NB4 (cell line): ENCODE results near the gene NAT10.

Experiments
- MYC ChIP-seq: IDR thresholded peaks from 2 replicates; pipeline ENCODE4 v1.6.1; 2011; ENCODE audit warnings: low read depth, low read length
- POLR2A ChIP-seq: IDR thresholded peaks from 2 replicates; pipeline ENCODE4 v1.6.1; 2011; ENCODE audit warnings: mild to moderate bottlenecking; ENCODE audit not compliant: insufficient read length; ENCODE audit errors: extremely low read depth
- TF ChIP-seq, protein P1 (sequence below): IDR thresholded peaks from one replicate; pipeline ENCODE4 v1.5.1; 2012; ENCODE audit warnings: low read depth, low read length
- TF ChIP-seq, protein P2 (sequence below): IDR thresholded peaks from 2 replicates; pipeline ENCODE4 v1.6.1; 2011; ENCODE audit warnings: low read depth, low read length

DNA sequence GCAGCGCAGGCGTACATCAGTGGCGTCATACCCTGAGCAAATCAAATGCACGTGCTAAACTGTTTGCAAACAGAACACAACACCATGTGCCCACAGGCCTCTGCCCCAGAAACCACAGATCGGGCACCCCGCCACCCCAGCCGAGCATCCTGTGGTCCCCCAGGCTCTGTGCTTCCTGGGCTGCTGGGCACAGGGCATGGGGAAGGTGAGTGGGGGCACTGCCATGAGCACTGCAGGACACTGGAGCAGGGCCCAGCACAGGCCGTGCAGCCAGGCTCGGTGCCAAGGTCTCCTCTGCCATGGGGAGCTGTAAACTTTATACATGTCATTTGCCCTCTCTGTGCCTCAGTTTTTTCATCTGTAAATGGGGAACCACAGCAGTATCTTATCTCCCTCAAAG is 62.5 kb downstream of the NAT10 start:
- TF ChIP-seq, protein P1, sequence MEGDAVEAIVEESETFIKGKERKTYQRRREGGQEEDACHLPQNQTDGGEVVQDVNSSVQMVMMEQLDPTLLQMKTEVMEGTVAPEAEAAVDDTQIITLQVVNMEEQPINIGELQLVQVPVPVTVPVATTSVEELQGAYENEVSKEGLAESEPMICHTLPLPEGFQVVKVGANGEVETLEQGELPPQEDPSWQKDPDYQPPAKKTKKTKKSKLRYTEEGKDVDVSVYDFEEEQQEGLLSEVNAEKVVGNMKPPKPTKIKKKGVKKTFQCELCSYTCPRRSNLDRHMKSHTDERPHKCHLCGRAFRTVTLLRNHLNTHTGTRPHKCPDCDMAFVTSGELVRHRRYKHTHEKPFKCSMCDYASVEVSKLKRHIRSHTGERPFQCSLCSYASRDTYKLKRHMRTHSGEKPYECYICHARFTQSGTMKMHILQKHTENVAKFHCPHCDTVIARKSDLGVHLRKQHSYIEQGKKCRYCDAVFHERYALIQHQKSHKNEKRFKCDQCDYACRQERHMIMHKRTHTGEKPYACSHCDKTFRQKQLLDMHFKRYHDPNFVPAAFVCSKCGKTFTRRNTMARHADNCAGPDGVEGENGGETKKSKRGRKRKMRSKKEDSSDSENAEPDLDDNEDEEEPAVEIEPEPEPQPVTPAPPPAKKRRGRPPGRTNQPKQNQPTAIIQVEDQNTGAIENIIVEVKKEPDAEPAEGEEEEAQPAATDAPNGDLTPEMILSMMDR = no peak
- TF ChIP-seq POLR2A (no peak), MYC (no peak)
- TF ChIP-seq, protein P2, sequence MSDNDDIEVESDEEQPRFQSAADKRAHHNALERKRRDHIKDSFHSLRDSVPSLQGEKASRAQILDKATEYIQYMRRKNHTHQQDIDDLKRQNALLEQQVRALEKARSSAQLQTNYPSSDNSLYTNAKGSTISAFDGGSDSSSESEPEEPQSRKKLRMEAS = no peak
